GM12878 (cell line): Measurements from ENCODE around the gene COMMD6. TPM values are rescaled to one million over a fixed set of nuclear protein-coding genes. Genes with fewer than 3 reads are reported as not detected.

Source experiments
- ATF7 ChIP-seq: fragments of 450-650 bp; IDR thresholded peaks from 2 replicates; pipeline ENCODE4 v1.6.1; 2016; ENCODE audit warnings: low read depth, mild to moderate bottlenecking
- CBX3 ChIP-seq: fragments of 200-600 bp; sonication (generic); IDR thresholded peaks from 2 replicates; pipeline ENCODE4 v1.6.1; 2016; ENCODE audit warnings: low read depth, borderline replicate concordance
- CEBPZ ChIP-seq: fragments of 150-350 bp; IDR thresholded peaks from 2 replicates; pipeline ENCODE4 v1.6.1; 2016; ENCODE audit warnings: low read depth, low read length
- CTCF ChIP-seq, 3 experiments: IDR thresholded peaks in 2 of 3; conservative IDR thresholded peaks in 1 of 3; 2 replicates each; pipeline ENCODE4 v1.5.1; 2011; ENCODE audit warnings: low read depth in 3 of 3, low read length in 3 of 3, mild to moderate bottlenecking in 3 of 3, control low read depth in 2 of 3, moderate library complexity in 2 of 3, inconsistent platforms in 1 of 3, mixed read lengths in 1 of 3; ENCODE audit not compliant: control insufficient read depth in 2 of 3, insufficient read depth in 1 of 3; ENCODE audit errors: extremely low read depth in 1 of 3
- IKZF1 ChIP-seq: fragments of 450-650 bp; conservative IDR thresholded peaks from 2 replicates; pipeline ENCODE4 v1.6.1; 2017; ENCODE audit warnings: antibody characterized with exemption, mild to moderate bottlenecking
- IRF4 ChIP-seq: IDR thresholded peaks from 2 replicates; pipeline ENCODE4 v1.6.1; 2011; ENCODE audit warnings: low read depth, low read length
- MAX ChIP-seq: IDR thresholded peaks from 2 replicates; pipeline ENCODE4 v1.6.1; 2012; ENCODE audit warnings: low read depth, low read length, improper control_type of control experiment
- MLLT1 ChIP-seq: fragments of 450-650 bp; IDR thresholded peaks from 2 replicates; pipeline ENCODE4 v1.6.1; 2016; ENCODE audit warnings: mild to moderate bottlenecking
- NR2C2 ChIP-seq: IDR thresholded peaks from 2 replicates; pipeline ENCODE4 v1.6.1; 2011; ENCODE audit warnings: borderline replicate concordance, low read depth; ENCODE audit not compliant: control insufficient read depth, insufficient read length
- PML ChIP-seq: IDR thresholded peaks from 2 replicates; pipeline ENCODE4 v1.6.1; 2012; ENCODE audit warnings: low read length, inconsistent platforms
- POLR2AphosphoS2 ChIP-seq: IDR thresholded peaks from 2 replicates; pipeline ENCODE4 v1.6.1; 2011; ENCODE audit warnings: low read depth, mild to moderate bottlenecking, low read length, improper control_type of control experiment, moderate library complexity
- RCOR1 ChIP-seq: conservative IDR thresholded peaks from 2 replicates; pipeline ENCODE4 v1.6.1; 2012; ENCODE audit warnings: low read depth, low read length, improper control_type of control experiment
- RFX5 ChIP-seq: IDR thresholded peaks from 2 replicates; pipeline ENCODE4 v1.6.1; 2011; ENCODE audit warnings: low read depth, low read length, improper control_type of control experiment
- SMAD1 ChIP-seq: fragments of 450-650 bp; IDR thresholded peaks from 2 replicates; pipeline ENCODE4 v1.6.1; 2018; ENCODE audit warnings: mild to moderate bottlenecking, low read depth; ENCODE audit not compliant: partially characterized antibody
- TBL1XR1 ChIP-seq: IDR thresholded peaks from 2 replicates; pipeline ENCODE4 v1.6.1; 2012; ENCODE audit warnings: low read depth, low read length, improper control_type of control experiment
- USF1 ChIP-seq: IDR thresholded peaks from 2 replicates; pipeline ENCODE4 v1.6.1; 2011; ENCODE audit warnings: borderline replicate concordance, low read depth, mild to moderate bottlenecking, moderate library complexity, mixed read lengths, low read length; ENCODE audit not compliant: insufficient read depth; ENCODE audit errors: extremely low read length
- ZNF687 ChIP-seq: fragments of 450-650 bp; IDR thresholded peaks from 2 replicates; pipeline ENCODE4 v1.6.1; 2017; ENCODE audit warnings: mild to moderate bottlenecking, moderate library complexity
- polyA plus RNA-seq, 11 experiments: library from polyadenylated mRNA; depleted of rRNA in 4 of 11; unstranded in 6 of 11; stranded (reverse) in 5 of 11; fragments of >200 nt; fragmentation: Nextera tagmentation in 4 of 11; fragmentation: Illumina TruSeq in 1 of 11; extraction: Ambion mirVana in 4 of 11; extraction: Trizol in 1 of 11; gene quantifications; 1 replicate in 1 of 11; 2 replicates in 10 of 11; pipeline versions ENCODE4 v1.2.1 to v1.2.3, GENCODE V29; 2011 to 2016; ENCODE audit warnings: inconsistent platforms in 2 of 11, missing spikeins in 2 of 11, low read depth in 1 of 11
- total RNA-seq, 4 experiments: library from RNA; depleted of rRNA in 3 of 4; stranded (reverse); fragments of >200 nt in 3 of 4; fragmentation: Illumina TruSeq in 1 of 4; extraction: Trizol in 1 of 4; gene quantifications; 2 replicates each; pipeline versions ENCODE4 v1.2.1 to v1.2.3, GENCODE V29; 2013 to 2021

The COMMD6 gene
- total and polyA plus RNA-seq, 10 of the 15 experiments (the other 5 are each of a cell fraction or from before 2014, with no cell fraction given), result 127 to 509 (median 247) TPM

GRCh38 chr13:75489502-75490263 is 48.0 kb downstream of the COMMD6 start (continued):
- TF ChIP-seq PML (no peak), CBX3 (no peak), RCOR1 (no peak), TBL1XR1 (no peak; the same call in 1 of the 2 replicates), CEBPZ (no peak), SMAD1 (no peak), CTCF (IDR thresholded peaks at IDR 0.05 in 2 of 3, conservative IDR thresholded peaks at IDR 0.05 in 1 of 3; ENCODE audit: control insufficient read depth in 2 of 3, extremely low read depth in 1 of 3, insufficient read depth in 1 of 3, low read depth in 3 of 3, low read length in 3 of 3) (no peak), ATF7 (peak; percentile 68), RFX5 (no peak), MLLT1 (0 out of 2 replicates have a peak, but pooled peaks have one; percentile 36), MAX (no peak), ZNF687 (no peak), USF1 (no peak), POLR2AphosphoS2 (no peak), NR2C2 (no peak), IRF4 (no peak), IKZF1 (peak; percentile 53)
